ENCODE results near the gene PDLIM4. TPM values are rescaled to one million over a fixed set of nuclear protein-coding genes. Genes with fewer than 3 reads are reported as not detected.

PDLIM4 gene
- total RNA-seq, 1 experiment from 2014 or later = 7.6 TPM

DNA sequence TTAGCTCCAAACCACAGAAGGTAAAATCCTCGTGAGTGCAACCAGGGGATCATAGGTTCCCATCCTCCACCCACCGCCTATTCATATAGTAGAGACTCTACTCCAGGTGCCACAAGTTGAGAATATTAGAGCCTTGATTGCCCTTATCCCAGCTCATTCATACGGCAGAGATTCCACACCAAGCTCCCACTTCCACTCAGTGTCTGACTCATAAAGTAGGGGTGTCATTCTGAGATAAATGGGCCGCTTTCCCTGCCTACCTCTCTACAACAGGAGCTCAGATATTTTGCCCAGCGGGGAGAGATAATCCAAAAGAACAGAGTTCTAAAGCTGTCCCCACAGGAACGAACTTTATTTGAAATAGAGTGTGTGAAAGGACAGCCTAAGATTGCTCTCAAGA lies 46.1 kb downstream of the PDLIM4 start:
- no peak overlapping the region for H2AFZ ChIP-seq (ENCODE audit: low read length)
- H2BK120ac ChIP-seq (ENCODE audit: low read depth, low read length, poor library complexity, severe bottlenecking) = peak overlapping the region; percentile 51
- peaks cover 2% of the 10 kb centered on the region for H4K20me1 ChIP-seq (ENCODE audit: control insufficient read depth, insufficient read depth, insufficient read length)
- Mint-ChIP-seq H3K4me3 (no peak overlapping the region), H3K27me3 (ENCODE audit: low read depth) (no peaks in the 10 kb centered on the region), H3K36me3 (ENCODE audit: insufficient read depth in 1 of 3, low read depth in 3 of 3) (peaks cover 0 to 5% (median 0%) of the 10 kb centered on the region in 3 experiments; a peak in 2 of 7 replicates), H3K9me3 (peaks cover 0 to 3% of the 10 kb centered on the region in 2 experiments; a peak in 4 of 5 replicates), H3K4me1 (peaks cover 4 to 11% of the 10 kb centered on the region in 2 experiments; a peak in 3 of 4 replicates), H3K27ac (peak overlapping the region in 1 of 3 experiments; percentile 34; a peak in 1 of 7 replicates)
- H2BK12ac ChIP-seq (ENCODE audit: insufficient read length, low read depth, low read length) = no peak overlapping the region
- H3K23ac ChIP-seq (ENCODE audit: insufficient read length, low read depth, low read length) = no peak overlapping the region
- no peak overlapping the region for H3K4me2 ChIP-seq (ENCODE audit: insufficient read depth, insufficient read length, low read length)
- no peak overlapping the region for H2BK15ac ChIP-seq (ENCODE audit: low read depth, low read length)
- no peaks in the 10 kb centered on the region for H3K23me2 ChIP-seq (ENCODE audit: insufficient read length, low read depth, low read length, poor library complexity, severe bottlenecking)
- H3K79me2 ChIP-seq (ENCODE audit: insufficient read depth, low read length) = no peaks in the 10 kb centered on the region
- no peak for DNase-seq
- H2BK20ac ChIP-seq (ENCODE audit: low read depth, low read length, poor library complexity, severe bottlenecking) = no peak overlapping the region
- no peak overlapping the region for H4K91ac ChIP-seq (ENCODE audit: insufficient read length, low read depth, low read length)
- H3K9me3 ChIP-seq (ENCODE audit: control insufficient read depth, low read depth, low read length) = no peaks in the 10 kb centered on the region
- H3K27me3 ChIP-seq (ENCODE audit: insufficient read depth, low read length) = no peaks in the 10 kb centered on the region
- H3K4ac ChIP-seq (ENCODE audit: low read depth, low read length) = no peak overlapping the region
- no CpG with 5 or more reads among the region's 6 CpGs for WGBS (ENCODE audit: extremely low coverage, insufficient read length, low lambda C conversion rate)
- no peak overlapping the region for H3T11ph ChIP-seq (ENCODE audit: low read length)
- H3K79me1 ChIP-seq (ENCODE audit: insufficient read depth, low read depth, low read length, poor library complexity, severe bottlenecking) = no peaks in the 10 kb centered on the region
- no peak overlapping the region for H2AK5ac ChIP-seq (ENCODE audit: insufficient read length, low read length)
- H3K56ac ChIP-seq (ENCODE audit: insufficient read length, low read depth, low read length) = no peak overlapping the region
- H4K5ac ChIP-seq (ENCODE audit: insufficient read length, low read depth, low read length) = no peak overlapping the region
- no peak overlapping the region for H3K27ac ChIP-seq (ENCODE audit: insufficient read length, low read depth, low read length)
- TF ChIP-seq, protein P1, sequence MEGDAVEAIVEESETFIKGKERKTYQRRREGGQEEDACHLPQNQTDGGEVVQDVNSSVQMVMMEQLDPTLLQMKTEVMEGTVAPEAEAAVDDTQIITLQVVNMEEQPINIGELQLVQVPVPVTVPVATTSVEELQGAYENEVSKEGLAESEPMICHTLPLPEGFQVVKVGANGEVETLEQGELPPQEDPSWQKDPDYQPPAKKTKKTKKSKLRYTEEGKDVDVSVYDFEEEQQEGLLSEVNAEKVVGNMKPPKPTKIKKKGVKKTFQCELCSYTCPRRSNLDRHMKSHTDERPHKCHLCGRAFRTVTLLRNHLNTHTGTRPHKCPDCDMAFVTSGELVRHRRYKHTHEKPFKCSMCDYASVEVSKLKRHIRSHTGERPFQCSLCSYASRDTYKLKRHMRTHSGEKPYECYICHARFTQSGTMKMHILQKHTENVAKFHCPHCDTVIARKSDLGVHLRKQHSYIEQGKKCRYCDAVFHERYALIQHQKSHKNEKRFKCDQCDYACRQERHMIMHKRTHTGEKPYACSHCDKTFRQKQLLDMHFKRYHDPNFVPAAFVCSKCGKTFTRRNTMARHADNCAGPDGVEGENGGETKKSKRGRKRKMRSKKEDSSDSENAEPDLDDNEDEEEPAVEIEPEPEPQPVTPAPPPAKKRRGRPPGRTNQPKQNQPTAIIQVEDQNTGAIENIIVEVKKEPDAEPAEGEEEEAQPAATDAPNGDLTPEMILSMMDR (conservative IDR thresholded peaks at IDR 0.05) = no peak
- H3K14ac ChIP-seq (ENCODE audit: insufficient read depth, low read length) = no peak overlapping the region
- H3K9ac ChIP-seq (ENCODE audit: extremely low read depth, insufficient read length, low read length) = no peak overlapping the region
- H3K18ac ChIP-seq (ENCODE audit: insufficient read length, low read depth, low read length) = no peak overlapping the region
- no peak overlapping the region for H2BK5ac ChIP-seq (ENCODE audit: insufficient read length, low read length)
- H3K4me1 ChIP-seq (ENCODE audit: insufficient read depth, low read length) = no peaks in the 10 kb centered on the region
- no peak overlapping the region for H4K8ac ChIP-seq (replicated peaks; ENCODE audit: insufficient read length, low read depth, low read length)

Data from H9 (cell line).